Osteoblast (primary cell): ENCODE data around the gene CEACAM7. TPM values are rescaled to one million over a fixed set of nuclear protein-coding genes. Genes with fewer than 3 reads are reported as not detected.

Source experiments
- DNase-seq: peaks from one replicate; pipeline ENCODE4 v3.0.0; 2011; ENCODE audit warnings: low spot score, mixed read lengths; ENCODE audit not compliant: insufficient read length; ENCODE audit errors: missing footprints
- H2AFZ ChIP-seq: 2 replicates; pipeline ENCODE4 v1.6.0; 2011; ENCODE audit warnings: mild to moderate bottlenecking, low read length
- H3K27ac ChIP-seq: 2 replicates; pipeline ENCODE4 v1.5.1; 2011; ENCODE audit warnings: mild to moderate bottlenecking, low read depth, low read length, moderate library complexity
- H3K27me3 ChIP-seq: 2 replicates; pipeline ENCODE4 v1.6.0; 2012; ENCODE audit warnings: mild to moderate bottlenecking, control low read depth, inconsistent platforms, low read length, moderate library complexity; ENCODE audit not compliant: insufficient read depth
- H3K36me3 ChIP-seq: 2 replicates; pipeline ENCODE4 v1.5.1; 2011; ENCODE audit warnings: mild to moderate bottlenecking, low read length, control low read depth, moderate library complexity; ENCODE audit not compliant: insufficient read depth
- H3K4me1 ChIP-seq: 2 replicates; pipeline ENCODE4 v1.5.1; 2011; ENCODE audit warnings: mild to moderate bottlenecking, low read length, control low read depth, moderate library complexity; ENCODE audit not compliant: insufficient read depth
- H3K4me2 ChIP-seq: 2 replicates; pipeline ENCODE4 v1.6.0; 2011; ENCODE audit warnings: mild to moderate bottlenecking, low read length; ENCODE audit not compliant: insufficient read depth
- H3K4me3 ChIP-seq: fragments of 200-600 bp; sonication (generic); 3 replicates; pipeline ENCODE4 v1.5.1; 2012; ENCODE audit warnings: mild to moderate bottlenecking, low read length, inconsistent platforms; ENCODE audit not compliant: insufficient read depth
- H3K79me2 ChIP-seq: 2 replicates; pipeline ENCODE4 v1.6.0; 2012; ENCODE audit warnings: mild to moderate bottlenecking, low read length, control low read depth, inconsistent platforms; ENCODE audit not compliant: insufficient read depth
- H3K9me3 ChIP-seq: 2 replicates; pipeline ENCODE4 v1.5.1; 2011; ENCODE audit warnings: low read depth, low read length, control low read depth
- H4K20me1 ChIP-seq: 2 replicates; pipeline ENCODE4 v1.6.0; 2012; ENCODE audit warnings: mild to moderate bottlenecking, low read length, control low read depth; ENCODE audit not compliant: insufficient read depth
- total RNA-seq: library from RNA; depleted of rRNA; stranded (reverse); fragments of >200 nt; gene quantifications from 2 replicates; pipeline ENCODE4 v1.2.3, GENCODE V29; 2012
- TF ChIP-seq, protein P1 (sequence below): IDR thresholded peaks from 2 replicates; pipeline ENCODE4 v1.5.1; 2011; ENCODE audit warnings: mild to moderate bottlenecking, low read depth, low read length, moderate library complexity; ENCODE audit errors: extremely low read depth

Gene CEACAM7
- total RNA-seq, 1 donor = not detected

DNA sequence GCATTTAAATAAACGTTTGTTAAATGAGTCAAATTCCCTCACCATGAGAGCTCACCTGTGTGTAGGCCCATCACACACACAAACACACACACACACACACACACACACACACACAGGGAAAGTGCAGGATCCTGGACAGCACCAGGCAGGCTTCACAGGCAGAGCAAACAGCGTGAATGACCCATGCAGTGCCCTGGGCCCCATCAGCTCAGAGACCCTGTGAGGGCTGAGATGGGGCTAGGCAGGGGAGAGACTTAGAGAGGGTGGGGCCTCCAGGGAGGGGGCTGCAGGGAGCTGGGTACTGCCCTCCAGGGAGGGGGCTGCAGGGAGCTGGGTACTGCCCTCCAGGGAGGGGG, 11.9 kb upstream of the CEACAM7 start:
- Histone ChIP-seq H3K4me2 (no peak overlapping the region), H3K4me3 (no peak overlapping the region), H3K4me1 (peaks cover 5% of the 10 kb centered on the region), H3K9me3 (no peaks in the 10 kb centered on the region), H3K27me3 (no peaks in the 10 kb centered on the region), H3K79me2 (no peaks in the 10 kb centered on the region), H3K27ac (no peak overlapping the region), H3K36me3 (no peaks in the 10 kb centered on the region), H2AFZ (no peak overlapping the region), H4K20me1 (no peaks in the 10 kb centered on the region)
- DNase-seq = no peak
- TF ChIP-seq, protein P1, sequence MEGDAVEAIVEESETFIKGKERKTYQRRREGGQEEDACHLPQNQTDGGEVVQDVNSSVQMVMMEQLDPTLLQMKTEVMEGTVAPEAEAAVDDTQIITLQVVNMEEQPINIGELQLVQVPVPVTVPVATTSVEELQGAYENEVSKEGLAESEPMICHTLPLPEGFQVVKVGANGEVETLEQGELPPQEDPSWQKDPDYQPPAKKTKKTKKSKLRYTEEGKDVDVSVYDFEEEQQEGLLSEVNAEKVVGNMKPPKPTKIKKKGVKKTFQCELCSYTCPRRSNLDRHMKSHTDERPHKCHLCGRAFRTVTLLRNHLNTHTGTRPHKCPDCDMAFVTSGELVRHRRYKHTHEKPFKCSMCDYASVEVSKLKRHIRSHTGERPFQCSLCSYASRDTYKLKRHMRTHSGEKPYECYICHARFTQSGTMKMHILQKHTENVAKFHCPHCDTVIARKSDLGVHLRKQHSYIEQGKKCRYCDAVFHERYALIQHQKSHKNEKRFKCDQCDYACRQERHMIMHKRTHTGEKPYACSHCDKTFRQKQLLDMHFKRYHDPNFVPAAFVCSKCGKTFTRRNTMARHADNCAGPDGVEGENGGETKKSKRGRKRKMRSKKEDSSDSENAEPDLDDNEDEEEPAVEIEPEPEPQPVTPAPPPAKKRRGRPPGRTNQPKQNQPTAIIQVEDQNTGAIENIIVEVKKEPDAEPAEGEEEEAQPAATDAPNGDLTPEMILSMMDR = no peak

DNA sequence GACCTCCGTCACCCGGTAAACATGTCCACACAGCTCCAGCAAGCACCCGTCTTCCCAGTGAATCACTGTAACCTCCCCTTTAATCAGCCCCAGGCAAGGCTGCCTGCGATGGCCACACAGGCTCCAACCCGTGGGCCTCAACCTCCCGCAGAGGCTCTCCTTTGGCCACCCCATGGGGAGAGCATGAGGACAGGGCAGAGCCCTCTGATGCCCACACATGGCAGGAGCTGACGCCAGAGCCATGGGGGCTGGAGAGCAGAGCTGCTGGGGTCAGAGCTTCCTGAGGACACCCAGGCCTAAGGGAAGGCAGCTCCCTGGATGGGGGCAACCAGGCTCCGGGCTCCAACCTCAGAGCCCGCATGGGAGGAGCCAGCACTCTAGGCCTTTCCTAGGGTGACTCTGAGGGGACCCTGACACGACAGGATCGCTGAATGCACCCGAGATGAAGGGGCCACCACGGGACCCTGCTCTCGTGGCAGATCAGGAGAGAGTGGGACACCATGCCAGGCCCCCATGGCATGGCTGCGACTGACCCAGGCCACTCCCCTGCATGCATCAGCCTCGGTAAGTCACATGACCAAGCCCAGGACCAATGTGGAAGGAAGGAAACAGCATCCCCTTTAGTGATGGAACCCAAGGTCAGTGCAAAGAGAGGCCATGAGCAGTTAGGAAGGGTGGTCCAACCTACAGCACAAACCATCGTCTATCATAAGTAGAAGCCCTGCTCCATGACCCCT, 11.3 kb upstream of the CEACAM7 start:
- H2AFZ ChIP-seq = no peak overlapping the region
- H4K20me1 ChIP-seq = no peaks in the 10 kb centered on the region
- DNase-seq = no peak
- peaks cover 5% of the 10 kb centered on the region for H3K4me1 ChIP-seq
- H3K27me3 ChIP-seq = no peaks in the 10 kb centered on the region
- no peak overlapping the region for H3K27ac ChIP-seq
- H3K36me3 ChIP-seq = no peaks in the 10 kb centered on the region
- no peaks in the 10 kb centered on the region for H3K9me3 ChIP-seq
- no peak overlapping the region for H3K4me2 ChIP-seq
- no peak overlapping the region for H3K4me3 ChIP-seq
- no peaks in the 10 kb centered on the region for H3K79me2 ChIP-seq
- TF ChIP-seq, protein P1 = no peak

DNA sequence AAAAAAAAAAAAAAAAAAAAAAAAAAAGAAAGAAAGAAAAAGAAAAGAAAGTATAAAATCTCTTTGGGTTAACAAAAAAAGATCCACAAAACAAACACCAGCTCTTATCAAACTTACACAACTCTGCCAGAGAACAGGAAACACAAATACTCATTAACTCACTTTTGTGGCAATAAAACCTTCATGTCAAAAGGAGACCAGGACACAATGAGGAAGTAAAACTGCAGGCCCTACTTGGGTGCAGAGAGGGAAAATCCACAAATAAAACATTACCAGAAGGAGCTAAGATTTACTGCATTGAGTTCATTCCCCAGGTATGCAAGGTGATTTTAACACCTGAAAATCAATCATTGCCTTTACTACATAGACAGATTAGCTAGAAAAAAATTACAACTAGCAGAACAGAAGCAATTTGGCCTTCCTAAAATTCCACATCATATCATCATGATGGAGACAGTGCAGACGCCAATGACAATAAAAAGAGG, 10.7 kb upstream of the CEACAM7 start:
- Histone ChIP-seq H2AFZ (no peak overlapping the region), H3K27ac (no peak overlapping the region), H3K79me2 (no peaks in the 10 kb centered on the region), H3K36me3 (no peaks in the 10 kb centered on the region), H4K20me1 (no peaks in the 10 kb centered on the region), H3K9me3 (no peaks in the 10 kb centered on the region), H3K4me2 (no peak overlapping the region), H3K4me1 (peaks cover 5% of the 10 kb centered on the region), H3K27me3 (no peaks in the 10 kb centered on the region), H3K4me3 (no peak overlapping the region)
- TF ChIP-seq, protein P1 = no peak
- no peak for DNase-seq

DNA sequence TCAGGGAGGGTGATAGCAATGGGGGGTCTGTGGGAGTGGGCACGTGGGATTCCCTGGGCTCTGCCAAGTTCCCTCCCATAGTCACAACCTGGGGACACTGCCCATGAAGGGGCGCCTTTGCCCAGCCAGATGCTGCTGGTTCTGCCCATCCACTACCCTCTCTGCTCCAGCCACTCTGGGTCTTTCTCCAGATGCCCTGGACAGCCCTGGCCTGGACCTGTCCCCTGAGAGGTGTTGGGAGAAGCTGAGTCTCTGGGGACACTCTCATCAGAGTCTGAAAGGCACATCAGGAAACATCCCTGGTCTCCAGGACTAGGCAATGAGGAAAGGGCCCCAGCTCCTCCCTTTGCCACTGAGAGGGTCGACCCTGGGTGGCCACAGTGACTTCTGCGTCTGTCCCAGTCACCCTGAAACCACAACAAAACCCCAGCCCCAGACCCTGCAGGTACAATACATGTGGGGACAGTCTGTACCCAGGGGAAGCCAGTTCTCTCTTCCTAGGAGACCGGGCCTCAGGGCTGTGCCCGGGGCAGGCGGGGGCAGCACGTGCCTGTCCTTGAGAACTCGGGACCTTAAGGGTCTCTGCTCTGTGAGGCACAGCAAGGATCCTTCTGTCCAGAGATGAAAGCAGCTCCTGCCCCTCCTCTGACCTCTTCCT, 9.3 kb upstream of the CEACAM7 start:
- no peaks in the 10 kb centered on the region for H3K27me3 ChIP-seq
- no peak overlapping the region for H3K4me2 ChIP-seq
- H3K36me3 ChIP-seq = no peaks in the 10 kb centered on the region
- H3K27ac ChIP-seq = no peak overlapping the region
- no peaks in the 10 kb centered on the region for H3K9me3 ChIP-seq
- DNase-seq = no peak
- TF ChIP-seq, protein P1 = no peak
- peaks cover 2% of the 10 kb centered on the region for H3K4me1 ChIP-seq
- no peak overlapping the region for H3K4me3 ChIP-seq
- H4K20me1 ChIP-seq = no peaks in the 10 kb centered on the region
- H2AFZ ChIP-seq = no peak overlapping the region
- no peaks in the 10 kb centered on the region for H3K79me2 ChIP-seq
